A673 (cell line): ENCODE measurements around the gene FYCO1. TPM values are rescaled to one million over a fixed set of nuclear protein-coding genes. Genes with fewer than 3 reads are reported as not detected.

Source experiments
- BruUV-seq: library from RNA; stranded (reverse); fragments of 400-500 nt; replicated peaks from 2 replicates; lab custom pipeline; 2021; lab: Mats Ljungman, UMichigan
- CTCF ChIA-PET: fragments of 300-600 bp; sonication (Branson Sonifier 250); formaldehyde crosslinking; loops from one replicate; lab custom pipeline; 2022; ENCODE audit warnings: antibody characterized with exemption; lab: Charles Lee
- POLR2A ChIA-PET: fragments of 300-600 bp; sonication (Branson Sonifier 250); formaldehyde crosslinking; loops from one replicate; lab custom pipeline; 2022; ENCODE audit warnings: antibody characterized with exemption; ENCODE audit not compliant: low non-redundant PET; lab: Charles Lee
- DNase-seq: peaks from one replicate; pipeline ENCODE4 v3.0.0-alpha.2; 2015; ENCODE audit warnings: low spot score
- H3K27ac ChIP-seq: fragments of 200-600 bp; sonication (generic); 2 replicates; pipeline ENCODE4 v1.5.1; 2016; ENCODE audit warnings: mixed run types, low read depth, mild to moderate bottlenecking, mixed read lengths, antibody characterized with exemption, low read length; ENCODE audit not compliant: poor library complexity, severe bottlenecking
- H3K27me3 ChIP-seq: fragments of 200-600 bp; sonication (generic); replicated peaks from 2 replicates; pipeline ENCODE4 v1.6.1; 2017; ENCODE audit warnings: mixed run types, low read depth, mild to moderate bottlenecking, mixed read lengths, antibody characterized with exemption, low read length; ENCODE audit not compliant: insufficient read depth, poor library complexity
- H3K36me3 ChIP-seq: fragments of 200-600 bp; sonication (generic); 2 replicates; pipeline ENCODE4 v1.6.1; 2016; ENCODE audit warnings: mixed run types, mild to moderate bottlenecking, mixed read lengths, antibody characterized with exemption, low read length; ENCODE audit not compliant: insufficient read depth, poor library complexity, severe bottlenecking
- H3K4me1 ChIP-seq: fragments of 200-600 bp; sonication (generic); 2 replicates; pipeline ENCODE4 v1.6.1; 2017; ENCODE audit warnings: mixed run types, mild to moderate bottlenecking, mixed read lengths, antibody characterized with exemption, low read length; ENCODE audit not compliant: insufficient read depth, poor library complexity, severe bottlenecking
- H3K4me3 ChIP-seq: fragments of 200-600 bp; sonication (generic); 2 replicates; pipeline ENCODE4 v1.5.1; 2016; ENCODE audit warnings: low read depth, mixed run types, mild to moderate bottlenecking, mixed read lengths, low read length; ENCODE audit not compliant: poor library complexity, severe bottlenecking
- H3K9me3 ChIP-seq: fragments of 200-600 bp; sonication (generic); 2 replicates; pipeline ENCODE4 v1.6.1; 2016; ENCODE audit warnings: mixed run types, low read depth, mild to moderate bottlenecking, mixed read lengths, antibody characterized with exemption, low read length; ENCODE audit not compliant: poor library complexity, severe bottlenecking
- EZH2 ChIP-seq: fragments of 200-600 bp; sonication (generic); IDR thresholded peaks from 2 replicates; pipeline ENCODE4 v1.6.1; 2017; ENCODE audit warnings: borderline replicate concordance, low read depth, mild to moderate bottlenecking, mixed read lengths, antibody characterized with exemption, low read length; ENCODE audit not compliant: poor library complexity, severe bottlenecking
- intact Hi-C: fragments of 100-400 bp; cut with micrococcal nuclease; formaldehyde crosslinking; loops from one replicate; pipeline ENCODE4 v1.10.0; 2022; ENCODE audit not compliant: unreplicated experiment
- total RNA-seq: library from RNA; stranded (reverse); gene quantifications from 2 replicates; pipeline ENCODE4 v1.2.3, GENCODE V29; 2021
- TF ChIP-seq, protein P1 (sequence below): fragments of 300-800, 200-600 bp; sonication (generic); conservative IDR thresholded peaks from 2 replicates; pipeline ENCODE4 v1.5.1; 2017; ENCODE audit warnings: low read depth, mild to moderate bottlenecking, antibody characterized with exemption, low read length, moderate library complexity, mixed read lengths

Gene FYCO1
- total RNA-seq, 1 experiment from 2014 or later, result 7.4 TPM

- no TSS peak for BruUV-seq
- Histone ChIP-seq H3K9me3 (no peaks in the 10 kb centered on the region), H3K4me3 (no peak overlapping the region), H3K27me3 (no peaks in the 10 kb centered on the region), H3K27ac (no peak overlapping the region), H3K4me1 (no peaks in the 10 kb centered on the region), H3K36me3 (peaks cover 4% of the 10 kb centered on the region)
- intact Hi-C loops, result no loop called here
- CTCF ChIA-PET, result no interaction called here
- no peak for DNase-seq
- TF ChIP-seq, protein P1, sequence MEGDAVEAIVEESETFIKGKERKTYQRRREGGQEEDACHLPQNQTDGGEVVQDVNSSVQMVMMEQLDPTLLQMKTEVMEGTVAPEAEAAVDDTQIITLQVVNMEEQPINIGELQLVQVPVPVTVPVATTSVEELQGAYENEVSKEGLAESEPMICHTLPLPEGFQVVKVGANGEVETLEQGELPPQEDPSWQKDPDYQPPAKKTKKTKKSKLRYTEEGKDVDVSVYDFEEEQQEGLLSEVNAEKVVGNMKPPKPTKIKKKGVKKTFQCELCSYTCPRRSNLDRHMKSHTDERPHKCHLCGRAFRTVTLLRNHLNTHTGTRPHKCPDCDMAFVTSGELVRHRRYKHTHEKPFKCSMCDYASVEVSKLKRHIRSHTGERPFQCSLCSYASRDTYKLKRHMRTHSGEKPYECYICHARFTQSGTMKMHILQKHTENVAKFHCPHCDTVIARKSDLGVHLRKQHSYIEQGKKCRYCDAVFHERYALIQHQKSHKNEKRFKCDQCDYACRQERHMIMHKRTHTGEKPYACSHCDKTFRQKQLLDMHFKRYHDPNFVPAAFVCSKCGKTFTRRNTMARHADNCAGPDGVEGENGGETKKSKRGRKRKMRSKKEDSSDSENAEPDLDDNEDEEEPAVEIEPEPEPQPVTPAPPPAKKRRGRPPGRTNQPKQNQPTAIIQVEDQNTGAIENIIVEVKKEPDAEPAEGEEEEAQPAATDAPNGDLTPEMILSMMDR, result no peak
- no peak for TF ChIP-seq EZH2
- POLR2A ChIA-PET, result no interaction called here
Measured at GRCh38 chr3:45985532-45986302, 9.9 kb downstream of the FYCO1 start.

GRCh38 chr3:45984331-45985312, 11.0 kb downstream of the FYCO1 start:
- BruUV-seq, result no TSS peak
- no peaks in the 10 kb centered on the region for H3K4me1 ChIP-seq
- peaks cover 4% of the 10 kb centered on the region for H3K36me3 ChIP-seq
- no peaks in the 10 kb centered on the region for H3K9me3 ChIP-seq
- no peak for TF ChIP-seq EZH2
- TF ChIP-seq, protein P1, result no peak
- no peaks in the 10 kb centered on the region for H3K27me3 ChIP-seq
- no peak overlapping the region for H3K4me3 ChIP-seq
- no peak overlapping the region for H3K27ac ChIP-seq
- ChIA-PET CTCF (no interaction called here), POLR2A (no interaction called here)
- no peak for DNase-seq
- intact Hi-C loops, result no loop called here

GRCh38 chr3:45983770-45984169, 11.9 kb downstream of the FYCO1 start:
- Histone ChIP-seq H3K36me3 (peaks cover 4% of the 10 kb centered on the region), H3K9me3 (no peaks in the 10 kb centered on the region), H3K4me3 (no peak overlapping the region), H3K4me1 (no peaks in the 10 kb centered on the region), H3K27me3 (no peaks in the 10 kb centered on the region), H3K27ac (no peak overlapping the region)
- ChIA-PET POLR2A (no interaction called here), CTCF (no interaction called here)
- intact Hi-C loops, result no loop called here
- DNase-seq, result no peak
- TF ChIP-seq, protein P1, result no peak
- no peak for TF ChIP-seq EZH2
- BruUV-seq, result no TSS peak
